HL-60 (cell line): ENCODE data around the gene UQCRQ.
A peak's percentile ranks its signal among the peaks of the same experiment; 100 is the strongest.

Source experiments
- DNase-seq, 2 experiments: peaks; one replicate each; pipeline ENCODE4 v3.0.0-alpha.2; 2010 to 2020; ENCODE audit warnings: low read depth in 1 of 2, low spot score in 1 of 2
- H3K27ac ChIP-seq: fragments of 250-450 bp; sonication (Bioruptor Pico); replicated peaks from 2 replicates; pipeline ENCODE4 v1.5.1; 2020; ENCODE audit warnings: mild to moderate bottlenecking, moderate library complexity
- H3K27me3 ChIP-seq: fragments of 250-450 bp; sonication (Bioruptor Pico); 2 replicates; pipeline ENCODE4 v1.5.1; 2021; ENCODE audit warnings: mild to moderate bottlenecking, moderate library complexity; ENCODE audit not compliant: insufficient read depth, poor library complexity, severe bottlenecking
- H3K4me3 ChIP-seq: replicated peaks from 2 replicates; pipeline ENCODE4 v1.5.1; 2011; ENCODE audit warnings: mild to moderate bottlenecking, control low read depth, low read length; ENCODE audit not compliant: insufficient read depth
- CTCF ChIP-seq: IDR thresholded peaks from one replicate; pipeline ENCODE4 v1.5.1; 2011; ENCODE audit warnings: low read length, control low read depth, inconsistent platforms; ENCODE audit not compliant: insufficient read depth
- GABPA ChIP-seq: IDR thresholded peaks from 2 replicates; pipeline ENCODE4 v1.6.1; 2012; ENCODE audit warnings: low read depth
- POLR2AphosphoS5 ChIP-seq: IDR thresholded peaks from 2 replicates; pipeline ENCODE4 v1.6.1; 2012; ENCODE audit warnings: low read depth
- REST ChIP-seq: IDR thresholded peaks from 2 replicates; pipeline ENCODE4 v1.6.1; 2012; ENCODE audit warnings: low read depth; ENCODE audit not compliant: insufficient replicate concordance
- SPI1 ChIP-seq: IDR thresholded peaks from 2 replicates; pipeline ENCODE4 v1.6.1; 2012; ENCODE audit warnings: low read depth, mild to moderate bottlenecking, borderline replicate concordance

Gene UQCRQ

GRCh38 chr5:132820162-132820754 is 46.2 kb upstream of the UQCRQ start:
- no peak for TF ChIP-seq GABPA
- no peak for TF ChIP-seq SPI1
- TF ChIP-seq CTCF, result peak; percentile 35
- TF ChIP-seq REST, result no peak
- no peak for TF ChIP-seq POLR2AphosphoS5
- no peak overlapping the region for H3K4me3 ChIP-seq
- DNase-seq, result peak in 1 of 2 experiments; percentile 80
- peaks cover 2% of the 10 kb centered on the region for H3K27me3 ChIP-seq
- H3K27ac ChIP-seq, result no peak overlapping the region

- Histone ChIP-seq H3K27ac (no peak overlapping the region), H3K4me3 (no peak overlapping the region), H3K27me3 (peaks cover 2% of the 10 kb centered on the region)
- DNase-seq, result no peak
- no peak for TF ChIP-seq POLR2AphosphoS5
- TF ChIP-seq REST, result no peak
- TF ChIP-seq GABPA, result no peak
- no peak for TF ChIP-seq CTCF
- TF ChIP-seq SPI1, result no peak
Observed at GRCh38 chr5:132821350-132821749, 45.1 kb upstream of the UQCRQ start.

GRCh38 chr5:132821791-132822190 is 44.7 kb upstream of the UQCRQ start:
- Histone ChIP-seq H3K4me3 (no peak overlapping the region), H3K27ac (no peak overlapping the region), H3K27me3 (peaks cover 2% of the 10 kb centered on the region)
- TF ChIP-seq CTCF (no peak), GABPA (no peak)
- no peak for DNase-seq
